Measurements from ENCODE around the gene PRICKLE1.

Gene PRICKLE1

GRCh38 chr12:42534184-42534838 lies 55.2 kb downstream of the PRICKLE1 start:
- no peak overlapping the region for H3K9ac ChIP-seq (ENCODE audit: low read depth, low read length, poor library complexity, severe bottlenecking)
- H3K4me3 ChIP-seq (ENCODE audit: low read length, poor library complexity, severe bottlenecking) = no peak overlapping the region
- TF ChIP-seq CTCF (conservative IDR thresholded peaks at IDR 0.05; ENCODE audit: low read length) (no peak), EZH2phosphoT487 (IDR thresholded peaks at IDR 0.05; ENCODE audit: borderline replicate concordance) (no peak)
- no peak overlapping the region for H2AFZ ChIP-seq (ENCODE audit: low read length)
- no peaks in the 10 kb centered on the region for H3K4me1 ChIP-seq (ENCODE audit: insufficient read depth, low read length, poor library complexity, severe bottlenecking)
- H4K20me1 ChIP-seq (ENCODE audit: insufficient read depth, low read length, poor library complexity, severe bottlenecking) = no peaks in the 10 kb centered on the region
- no peaks in the 10 kb centered on the region for H3K9me2 ChIP-seq (replicated peaks; ENCODE audit: low read depth, low read length)
- H3K4me2 ChIP-seq (ENCODE audit: low read depth, low read length, poor library complexity, severe bottlenecking) = no peak overlapping the region
- H3K27me3 ChIP-seq (ENCODE audit: insufficient read depth, low read length, poor library complexity, severe bottlenecking) = no peaks in the 10 kb centered on the region
- no peaks in the 10 kb centered on the region for H3K79me2 ChIP-seq (ENCODE audit: insufficient read depth, low read length)
- H3K9me3 ChIP-seq (ENCODE audit: insufficient read depth, low read depth, low read length) = no peaks in the 10 kb centered on the region
- H3F3A ChIP-seq (ENCODE audit: low read depth) = no peaks in the 10 kb centered on the region
- H3K36me3 ChIP-seq (ENCODE audit: insufficient read depth, low read length) = no peaks in the 10 kb centered on the region

GRCh38 chr12:42530284-42530683 lies 59.3 kb downstream of the PRICKLE1 start:
- H3K4me1 ChIP-seq (ENCODE audit: insufficient read depth, low read length, poor library complexity, severe bottlenecking) = no peaks in the 10 kb centered on the region
- no peaks in the 10 kb centered on the region for H3K27me3 ChIP-seq (ENCODE audit: insufficient read depth, low read length, poor library complexity, severe bottlenecking)
- no peaks in the 10 kb centered on the region for H3F3A ChIP-seq (ENCODE audit: low read depth)
- no peaks in the 10 kb centered on the region for H3K79me2 ChIP-seq (ENCODE audit: insufficient read depth, low read length)
- no peak overlapping the region for H2AFZ ChIP-seq (ENCODE audit: low read length)
- H3K4me2 ChIP-seq (ENCODE audit: low read depth, low read length, poor library complexity, severe bottlenecking) = no peak overlapping the region
- TF ChIP-seq EZH2phosphoT487 (IDR thresholded peaks at IDR 0.05; ENCODE audit: borderline replicate concordance) (no peak), CTCF (conservative IDR thresholded peaks at IDR 0.05; ENCODE audit: low read length) (no peak)
- H3K36me3 ChIP-seq (ENCODE audit: insufficient read depth, low read length) = no peaks in the 10 kb centered on the region
- no peaks in the 10 kb centered on the region for H3K9me3 ChIP-seq (ENCODE audit: insufficient read depth, low read depth, low read length)
- H3K4me3 ChIP-seq (ENCODE audit: low read length, poor library complexity, severe bottlenecking) = no peak overlapping the region
- H4K20me1 ChIP-seq (ENCODE audit: insufficient read depth, low read length, poor library complexity, severe bottlenecking) = no peaks in the 10 kb centered on the region
- no peak overlapping the region for H3K9ac ChIP-seq (ENCODE audit: low read depth, low read length, poor library complexity, severe bottlenecking)
- H3K9me2 ChIP-seq (replicated peaks; ENCODE audit: low read depth, low read length) = no peaks in the 10 kb centered on the region

GRCh38 chr12:42525444-42525843 lies 64.1 kb downstream of the PRICKLE1 start:
- H2AFZ ChIP-seq (ENCODE audit: low read length) = no peak overlapping the region
- no peaks in the 10 kb centered on the region for H3K9me3 ChIP-seq (ENCODE audit: insufficient read depth, low read depth, low read length)
- no peaks in the 10 kb centered on the region for H3K4me1 ChIP-seq (ENCODE audit: insufficient read depth, low read length, poor library complexity, severe bottlenecking)
- no peaks in the 10 kb centered on the region for H3F3A ChIP-seq (ENCODE audit: low read depth)
- H3K27me3 ChIP-seq (ENCODE audit: insufficient read depth, low read length, poor library complexity, severe bottlenecking) = no peaks in the 10 kb centered on the region
- H3K4me3 ChIP-seq (ENCODE audit: low read length, poor library complexity, severe bottlenecking) = no peak overlapping the region
- no peaks in the 10 kb centered on the region for H3K9me2 ChIP-seq (replicated peaks; ENCODE audit: low read depth, low read length)
- H4K20me1 ChIP-seq (ENCODE audit: insufficient read depth, low read length, poor library complexity, severe bottlenecking) = no peaks in the 10 kb centered on the region
- H3K36me3 ChIP-seq (ENCODE audit: insufficient read depth, low read length) = no peaks in the 10 kb centered on the region
- TF ChIP-seq EZH2phosphoT487 (IDR thresholded peaks at IDR 0.05; ENCODE audit: borderline replicate concordance) (no peak), CTCF (conservative IDR thresholded peaks at IDR 0.05; ENCODE audit: low read length) (no peak)
- no peaks in the 10 kb centered on the region for H3K79me2 ChIP-seq (ENCODE audit: insufficient read depth, low read length)
- no peak overlapping the region for H3K9ac ChIP-seq (ENCODE audit: low read depth, low read length, poor library complexity, severe bottlenecking)
- H3K4me2 ChIP-seq (ENCODE audit: low read depth, low read length, poor library complexity, severe bottlenecking) = no peak overlapping the region

All from Loucy (cell line).